K562 (cell line): Measurements from ENCODE around the gene ADK. TPM values are rescaled to one million over a fixed set of nuclear protein-coding genes. Genes with fewer than 3 reads are reported as not detected.

Source experiments
- ATAC-seq: fragments of 200-7000 bp; cut with Tn5 transposase; 3 replicates; pipeline ENCODE4 v1.9.1; 2020; ENCODE audit warnings: moderate library complexity
- BruUV-seq: library from RNA; stranded (reverse); fragments of 400-500 nt; replicated peaks from 2 replicates; lab custom pipeline; 2021; lab: Mats Ljungman, UMichigan
- CTCF ChIA-PET: fragments of 300-600 bp; formaldehyde crosslinking; extraction: SDS; loops from one replicate; lab custom pipeline; 2021; ENCODE audit warnings: low intra/inter-chr PET ratio; lab: Yijun Ruan, JAX
- POLR2A ChIA-PET: fragments of 300-600, 350-650 bp; sonication (Branson Sonifier 250); formaldehyde crosslinking; extraction: SDS; loops from one replicate; lab custom pipeline; 2021; ENCODE audit warnings: antibody characterized with exemption, inconsistent platforms; lab: Yijun Ruan, JAX
- DNase-seq, 4 experiments: peaks; one replicate each; pipeline versions ENCODE4 v3.0.0 to v3.0.0-alpha.2; 2011 to 2018; ENCODE audit warnings: low spot score in 3 of 4, mixed read lengths in 3 of 4; ENCODE audit errors: extremely low read depth in 1 of 4
- FAIRE-seq: peaks from 2 replicates; lab custom pipeline; 2011; peaks lifted over from hg19 to GRCh38; lab: Jason Lieb, UNC
- H2AFZ ChIP-seq: 2 replicates; pipeline ENCODE4 v1.6.0; 2011; ENCODE audit warnings: low read depth, low read length, control low read depth, inconsistent platforms
- H3K27ac ChIP-seq: fragments of 200-600 bp; 3 replicates; pipeline ENCODE4 v1.8.0; 2011; ENCODE audit warnings: low read depth, mild to moderate bottlenecking, control low read depth, inconsistent platforms, low read length, moderate library complexity, mixed read lengths; ENCODE audit errors: extremely low read depth
- H3K27me3 ChIP-seq, 2 experiments: fragments of 300-600 bp in 1 of 2; 2 replicates in 1 of 2; 3 replicates in 1 of 2; pipeline versions ENCODE4 v1.6.0 to v1.8.0; 2011; ENCODE audit warnings: inconsistent platforms in 2 of 2, low read length in 2 of 2, mild to moderate bottlenecking in 1 of 2, mixed read lengths in 1 of 2, moderate library complexity in 1 of 2; ENCODE audit not compliant: control insufficient read depth in 2 of 2, insufficient read depth in 2 of 2
- H3K36me3 ChIP-seq: fragments of 300-600 bp; 3 replicates; pipeline ENCODE4 v1.8.0; 2011; ENCODE audit warnings: mild to moderate bottlenecking, low read length, inconsistent platforms; ENCODE audit not compliant: control insufficient read depth, insufficient read depth
- H3K4me1 ChIP-seq, 2 experiments: fragments of 200-600 bp in 1 of 2; replicated peaks in 1 of 2; 2 replicates in 1 of 2; 3 replicates in 1 of 2; pipeline versions ENCODE4 v1.5.1 to v1.8.0; 2011; ENCODE audit warnings: inconsistent platforms in 2 of 2, low read length in 2 of 2, mild to moderate bottlenecking in 1 of 2, mixed read lengths in 1 of 2, moderate library complexity in 1 of 2; ENCODE audit not compliant: control insufficient read depth in 2 of 2, insufficient read depth in 2 of 2
- H3K4me2 ChIP-seq: 2 replicates; pipeline ENCODE4 v1.6.1; 2011; ENCODE audit warnings: low read length, control low read depth, inconsistent platforms, mixed read lengths; ENCODE audit not compliant: insufficient read depth
- H3K4me3 ChIP-seq: fragments of 200-600 bp; sonication (generic), shearing (Covaris generic); 2 replicates; pipeline ENCODE4 v1.5.1; 2016; ENCODE audit warnings: control low read depth, inconsistent platforms
- H3K79me2 ChIP-seq: fragments of 200-600 bp; 3 replicates; pipeline ENCODE4 v1.8.0; 2011; ENCODE audit warnings: low read length, inconsistent platforms; ENCODE audit not compliant: control insufficient read depth, insufficient read depth
- H3K9ac ChIP-seq, 2 experiments: 2 replicates each; pipeline versions ENCODE4 v1.6.0 to v1.6.1; 2011; ENCODE audit warnings: low read depth in 2 of 2, low read length in 2 of 2, control low read depth in 1 of 2, inconsistent platforms in 1 of 2, mild to moderate bottlenecking in 1 of 2, mixed read lengths in 1 of 2; ENCODE audit not compliant: insufficient read depth in 1 of 2
- H3K9me1 ChIP-seq: one replicate; pipeline ENCODE4 v1.6.0; 2011; ENCODE audit warnings: inconsistent platforms, mild to moderate bottlenecking, low read length, moderate library complexity; ENCODE audit not compliant: control insufficient read depth, insufficient read depth
- H3K9me3 ChIP-seq: replicated peaks from 2 replicates; pipeline ENCODE4 v1.5.1; 2011; ENCODE audit warnings: low read depth, low read length, inconsistent platforms; ENCODE audit not compliant: control insufficient read depth, insufficient read depth
- H4K20me1 ChIP-seq: replicated peaks from 2 replicates; pipeline ENCODE4 v1.6.1; 2011; ENCODE audit warnings: low read length, inconsistent platforms, mixed read lengths; ENCODE audit not compliant: control insufficient read depth, insufficient read depth
- ARID4B ChIP-seq: sonication (generic); formaldehyde crosslinking; IDR thresholded peaks from 2 replicates; pipeline ENCODE4 v1.8.0; 2022; ENCODE audit warnings: mild to moderate bottlenecking, missing genetic modification reagents
- FOS ChIP-seq: IDR thresholded peaks from 3 replicates; pipeline ENCODE4 v1.6.1; 2011; ENCODE audit not compliant: insufficient read length; ENCODE audit errors: extremely low read depth
- HDAC8 ChIP-seq: fragments of 450-650 bp; IDR thresholded peaks from 2 replicates; pipeline ENCODE4 v1.6.1; 2016; ENCODE audit warnings: mild to moderate bottlenecking, missing genetic modification characterization, moderate library complexity, missing compliant biosample characterization
- KDM5B ChIP-seq: fragments of 200-600 bp; sonication (generic); IDR thresholded peaks from 2 replicates; pipeline ENCODE4 v1.6.1; 2012; ENCODE audit warnings: low read depth, mild to moderate bottlenecking, moderate library complexity, low read length, control low read depth, inconsistent platforms; ENCODE audit not compliant: insufficient replicate concordance
- MBD1 ChIP-seq: fragments of 250-450 bp; sonication (Bioruptor Pico); IDR thresholded peaks from 2 replicates; pipeline ENCODE4 v1.8.0; 2022; ENCODE audit warnings: inconsistent platforms
- MLLT1 ChIP-seq, 2 experiments: fragments of 450-650 bp; IDR thresholded peaks; 2 replicates each; pipeline ENCODE4 v1.6.1; 2016
- RAD51 ChIP-seq: fragments of 450-650 bp; IDR thresholded peaks from 2 replicates; pipeline ENCODE4 v1.7.1; 2016; ENCODE audit warnings: low read depth, mild to moderate bottlenecking, borderline replicate concordance
- UBTF ChIP-seq, 2 experiments: IDR thresholded peaks; 2 replicates each; pipeline ENCODE4 v1.6.1; 2012; ENCODE audit warnings: improper control_type of control experiment in 2 of 2, low read depth in 2 of 2, low read length in 2 of 2, borderline replicate concordance in 1 of 2
- WGBS: fragments of 100-300 bp; shearing (Covaris generic); methylation state at CpG from one replicate; pipeline ENCODE4 v1.1.6; 2016; ENCODE audit warnings: low coverage, mixed read lengths; ENCODE audit not compliant: insufficient coverage; ENCODE audit errors: missing lambda C conversion rate; 5-methylcytosine and 5-hydroxymethylcytosine counted together
- in situ Hi-C: fragments of 300-500 bp; cut with MboI; formaldehyde crosslinking; loops from 4 replicates; pipeline ENCODE4 v1.15.0; 2018; ENCODE audit warnings: inconsistent platforms, mixed read lengths
- intact Hi-C: fragments of 100-400 bp; cut with micrococcal nuclease; formaldehyde crosslinking; loops from 2 replicates; pipeline ENCODE4 v1.14.2; 2022
- polyA plus RNA-seq, 8 experiments: library from polyadenylated mRNA; depleted of rRNA in 4 of 8; stranded (reverse) in 5 of 8; unstranded in 3 of 8; fragments of >200 nt; fragmentation: Nextera tagmentation in 2 of 8; fragmentation: Illumina TruSeq in 1 of 8; extraction: Ambion mirVana in 2 of 8; extraction: Trizol in 1 of 8; gene quantifications; 2 replicates each; pipeline versions ENCODE4 v1.2.1 to v1.2.3, GENCODE V29; 2011 to 2014; ENCODE audit warnings: inconsistent platforms in 1 of 8, missing spikeins in 1 of 8
- total RNA-seq, 7 experiments: library from RNA; depleted of rRNA in 6 of 7; stranded (reverse); fragments of >200 nt in 6 of 7; fragmentation: Illumina TruSeq in 2 of 7; extraction: Trizol in 2 of 7; gene quantifications; 2 replicates each; pipeline versions ENCODE4 v1.2.1 to v1.2.3, GENCODE V29; 2011 to 2021; ENCODE audit warnings: low replicate concordance in 1 of 7

The ADK gene
- total and polyA plus RNA-seq, 9 of the 15 experiments (the other 6 are each of a cell fraction or from before 2014, with no cell fraction given) = 54.2 to 97.8 (median 73.6) TPM

GRCh38 chr10:74474022-74474713 lies 323.1 kb downstream of the ADK start:
- no TSS peak for BruUV-seq
- Histone ChIP-seq H3K36me3 (no peaks in the 10 kb centered on the region), H2AFZ (no peak overlapping the region), H3K27me3 (no peaks in the 10 kb centered on the region), H3K4me1 (peaks cover 2 to 6% of the 10 kb centered on the region in 2 experiments; a peak in 2 of 5 replicates), H3K27ac (no peak overlapping the region), H3K9ac (no peak overlapping the region), H3K4me3 (no peak overlapping the region), H3K9me3 (no peaks in the 10 kb centered on the region), H4K20me1 (no peaks in the 10 kb centered on the region), H3K79me2 (no peaks in the 10 kb centered on the region), H3K4me2 (no peak overlapping the region), H3K9me1 (no peaks in the 10 kb centered on the region)
- no peak for ATAC-seq
- intact Hi-C loops (no loop called here), in situ Hi-C loops (no loop called here)
- WGBS = 83% methylated on average over 7 of the region's 7 CpGs
- ChIA-PET POLR2A (no interaction called here), CTCF (no interaction called here)
- no peak for DNase-seq
- FAIRE-seq = no peak
- TF ChIP-seq KDM5B (no peak), MBD1 (CRISPR knock-in tag) (no peak), MLLT1 (IDR thresholded peaks at IDR 0.05) (0 out of 4 replicates have a peak, but pooled peaks of 1 of the 2 experiments have one; percentile 19), FOS (no peak), UBTF (IDR thresholded peaks at IDR 0.05; ENCODE audit: borderline replicate concordance in 1 of 2, low read depth in 2 of 2, low read length in 2 of 2) (no peak), ARID4B (no peak), HDAC8 (tag) (no peak), RAD51 (no peak)
